ENCODE data around the gene TTC31.
A peak's percentile ranks its signal among the peaks of the same experiment; 100 is the strongest.

Gene TTC31

GRCh38 chr2:74527741-74528140 is 44.9 kb downstream of the TTC31 start:
- DNase-seq: no peak

DNA sequence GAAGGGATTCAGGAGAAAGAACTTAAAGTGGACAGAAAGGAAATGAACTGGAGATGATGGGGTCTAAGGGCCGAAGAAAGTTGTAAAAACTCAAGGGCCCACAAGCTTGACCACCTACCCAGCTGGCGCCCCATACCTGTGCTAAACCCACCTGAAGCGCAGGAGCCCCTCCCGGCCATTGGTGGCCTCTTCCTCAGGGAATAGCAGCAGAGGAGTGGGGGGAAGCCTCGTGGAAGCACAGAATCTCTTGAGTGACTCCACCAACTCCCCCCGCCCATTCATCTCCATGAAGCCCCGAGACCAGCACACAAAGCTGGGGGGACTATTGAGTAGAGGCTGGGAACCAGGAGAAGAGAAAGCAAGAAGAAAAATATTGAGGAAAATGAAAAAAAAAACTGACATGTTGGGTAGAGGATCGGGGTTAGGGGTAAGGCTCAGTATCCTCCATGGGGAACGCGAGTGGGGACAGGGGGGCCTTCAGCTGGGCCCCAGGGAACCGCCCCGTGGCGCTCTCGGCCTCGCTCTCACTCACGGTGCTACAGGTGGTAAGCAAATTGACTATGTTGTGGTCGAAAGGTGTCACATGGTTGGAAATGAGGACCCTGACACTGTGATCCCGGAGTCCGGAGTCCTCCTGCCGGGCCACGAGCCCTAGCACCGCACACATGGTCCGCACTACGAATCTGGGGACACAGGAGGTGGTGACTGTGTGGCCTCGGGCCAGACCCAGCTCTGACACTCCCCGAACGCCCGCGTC is 45.9 kb downstream of the TTC31 start:
- DNase-seq: peak in 1 of 2 experiments; percentile 24

- DNase-seq: peak; percentile 94 to 96
Observed at GRCh38 chr2:74529357-74530238, 46.7 kb downstream of the TTC31 start, which contains the start of the genes AUP1 and HTRA2. AUP1 (minus strand) TSS chr2:74529706; CDS start chr2:74529629, 77 bp downstream. HTRA2 (plus strand) TSS chr2:74529933; CDS start chr2:74530007, 74 bp downstream.

- DNase-seq: peak; percentile 57 to 68
Observed at GRCh38 chr2:74530239-74531187, 47.6 kb downstream of the TTC31 start.

- DNase-seq: no peak
Observed at GRCh38 chr2:74531666-74532065, 48.8 kb downstream of the TTC31 start.

DNA sequence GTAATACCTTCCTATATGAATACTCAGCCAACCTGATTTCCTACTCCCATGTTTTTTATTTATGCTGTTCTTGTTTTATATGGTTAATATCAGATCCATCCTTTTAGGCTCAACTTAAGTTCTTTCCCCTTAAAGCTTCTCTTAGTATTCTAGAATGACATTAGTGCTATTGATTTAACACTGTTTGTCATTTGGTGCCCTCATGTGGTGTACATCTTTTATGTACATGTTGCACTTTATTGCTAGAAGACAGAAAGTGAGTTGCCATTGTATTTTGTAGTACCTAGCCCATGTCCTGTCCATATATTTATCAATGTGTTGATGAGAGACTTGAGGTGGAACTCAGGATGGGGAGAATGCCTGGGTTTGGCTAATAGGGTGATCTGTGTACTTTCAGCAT is 49.3 kb downstream of the TTC31 start:
- no peak for DNase-seq

GRCh38 chr2:74533464-74533863 is 50.6 kb downstream of the TTC31 start:
- no peak for DNase-seq

GRCh38 chr2:74534411-74534810 is 51.5 kb downstream of the TTC31 start:
- DNase-seq: no peak

GRCh38 chr2:74535440-74535965 is 52.6 kb downstream of the TTC31 start:
- DNase-seq: no peak

GRCh38 chr2:74536166-74536950 is 53.5 kb downstream of the TTC31 start:
- DNase-seq: no peak

- DNase-seq: no peak
Observed at GRCh38 chr2:74537140-74537539, 54.3 kb downstream of the TTC31 start.

DNA sequence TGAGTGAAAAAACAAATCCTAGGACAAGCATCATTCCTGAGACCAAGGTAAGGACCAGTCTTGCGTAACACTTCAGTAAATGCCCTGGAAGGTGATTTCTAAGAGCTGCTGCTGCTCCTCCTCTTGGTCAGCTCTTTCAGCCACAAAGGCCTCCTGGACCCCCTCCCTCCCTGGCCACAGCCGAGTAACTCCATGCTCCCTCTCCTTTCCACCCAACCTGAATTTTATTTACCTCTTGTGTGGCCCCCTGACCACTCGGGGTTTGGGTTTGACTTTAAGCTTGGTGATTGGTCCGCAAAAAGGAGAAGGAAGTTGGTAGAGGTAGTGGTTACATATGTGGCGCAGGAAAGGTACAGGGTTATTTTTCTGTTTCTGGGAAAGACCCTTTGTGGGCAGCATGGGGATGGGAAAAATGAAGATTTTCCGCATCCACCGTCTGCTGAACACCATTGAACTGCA is 56.0 kb downstream of the TTC31 start:
- no peak for DNase-seq

DNA sequence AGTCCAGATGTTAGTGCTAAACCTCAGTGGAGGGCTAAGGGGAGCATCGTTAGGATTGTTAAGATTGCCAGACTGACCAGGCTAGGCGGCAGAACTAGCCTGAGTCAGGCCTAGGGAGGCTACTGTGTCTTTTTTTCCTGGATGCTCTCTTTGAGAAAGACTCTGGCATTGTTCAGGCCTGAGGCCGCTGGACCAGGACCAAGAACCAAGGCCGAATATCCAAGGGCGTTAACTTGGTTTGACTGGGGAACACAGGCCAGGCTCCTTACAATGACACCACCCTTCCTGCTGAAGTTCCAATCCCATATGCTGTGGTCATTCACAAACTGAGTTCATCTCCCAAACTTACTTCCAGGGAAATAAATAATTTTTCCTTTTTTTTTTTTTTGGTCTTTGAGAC is 57.4 kb downstream of the TTC31 start:
- no peak for DNase-seq

GRCh38 chr2:74542978-74543377 is 60.1 kb downstream of the TTC31 start:
- no peak for DNase-seq

Data from activated CD4-positive, alpha-beta T cell treated with anti-CD3 and anti-CD28 coated beads, Interleukin-2, amount 50 U/mL, for 48 hours (primary cell).